KOPT-K1 (cell line): ENCODE results near the gene ADGRA3.

Experiments used
- H3K27ac ChIP-seq: fragments of 200-600 bp; sonication (generic); 2 replicates; pipeline ENCODE4 v1.5.1; 2016; ENCODE audit warnings: antibody characterized with exemption, mild to moderate bottlenecking, low read depth, low read length; ENCODE audit not compliant: poor library complexity, severe bottlenecking
- H3K36me3 ChIP-seq: fragments of 200-600 bp; sonication (generic); 2 replicates; pipeline ENCODE4 v1.5.1; 2017; ENCODE audit warnings: antibody characterized with exemption, mild to moderate bottlenecking, low read length, moderate library complexity; ENCODE audit not compliant: insufficient read depth
- H3K9me3 ChIP-seq: fragments of 200-600 bp; sonication (generic); 2 replicates; pipeline ENCODE4 v1.5.1; 2017; ENCODE audit warnings: antibody characterized with exemption, low read length, mild to moderate bottlenecking; ENCODE audit not compliant: insufficient read depth, poor library complexity, severe bottlenecking

Gene ADGRA3

GRCh38 chr4:22348410-22348809, 167.5 kb downstream of the ADGRA3 start:
- Histone ChIP-seq H3K36me3 (no peaks in the 10 kb centered on the region), H3K9me3 (no peaks in the 10 kb centered on the region), H3K27ac (no peak overlapping the region)

DNA sequence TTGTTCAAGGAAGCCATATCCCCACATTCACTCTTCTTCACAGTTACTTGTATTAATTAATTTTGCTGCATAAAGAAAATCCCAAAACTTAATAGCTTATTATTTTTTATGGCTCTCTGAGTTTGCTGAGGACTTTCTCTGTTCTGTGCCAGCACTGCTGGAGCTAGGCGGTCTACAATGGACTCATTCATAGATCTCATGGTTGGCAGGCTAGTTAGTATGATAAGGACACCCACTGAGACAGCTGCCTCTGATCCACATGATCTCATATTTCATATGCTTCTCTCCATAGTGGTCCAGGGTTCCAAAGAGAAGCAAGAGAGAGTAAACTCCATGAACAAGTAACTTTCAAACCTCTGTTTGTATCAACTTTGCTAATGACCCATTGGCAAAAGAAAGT, 170.2 kb downstream of the ADGRA3 start:
- no peak overlapping the region for H3K27ac ChIP-seq
- no peaks in the 10 kb centered on the region for H3K9me3 ChIP-seq

GRCh38 chr4:22345055-22345454, 170.8 kb downstream of the ADGRA3 start:
- H3K36me3 ChIP-seq = no peaks in the 10 kb centered on the region
- H3K27ac ChIP-seq = no peak overlapping the region
- no peaks in the 10 kb centered on the region for H3K9me3 ChIP-seq

More for the DNA sequence above, 170.2 kb downstream of the ADGRA3 start:
- H3K36me3 ChIP-seq = no peaks in the 10 kb centered on the region

DNA sequence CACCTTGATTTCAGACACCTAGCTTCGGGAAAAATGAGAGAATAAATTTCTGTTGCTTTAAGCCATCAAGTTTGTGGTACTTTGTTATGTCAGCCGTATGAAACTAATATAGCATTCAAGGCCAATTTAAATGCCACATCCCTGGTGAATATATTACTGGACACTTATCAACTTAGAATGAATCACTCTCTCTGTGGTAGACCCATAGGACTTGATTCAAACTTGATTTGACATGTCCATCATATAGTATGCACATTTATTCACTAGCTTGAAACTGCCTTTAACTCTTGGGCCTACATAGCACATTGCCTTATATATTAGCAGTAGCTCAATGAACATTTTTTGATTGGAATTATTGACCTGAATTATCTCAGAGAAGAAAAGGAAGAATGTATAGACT, 172.3 kb downstream of the ADGRA3 start:
- Histone ChIP-seq H3K36me3 (no peaks in the 10 kb centered on the region), H3K9me3 (no peaks in the 10 kb centered on the region), H3K27ac (no peak overlapping the region)

- Histone ChIP-seq H3K27ac (no peak overlapping the region), H3K9me3 (no peaks in the 10 kb centered on the region), H3K36me3 (no peaks in the 10 kb centered on the region)
Measured at GRCh38 chr4:22339491-22339890, 176.4 kb downstream of the ADGRA3 start.

GRCh38 chr4:22338796-22339195, 177.1 kb downstream of the ADGRA3 start:
- Histone ChIP-seq H3K27ac (no peak overlapping the region), H3K36me3 (no peaks in the 10 kb centered on the region), H3K9me3 (no peaks in the 10 kb centered on the region)
